SK-N-SH treated with all-trans-retinoic acid at 6 μM for 48 hours (cell line): ENCODE data around the gene SMNDC1.

ENCODE experiments used
- ATAC-seq: fragments of 200-7000 bp; cut with Tn5 transposase; 3 replicates; pipeline ENCODE4 v1.9.1; 2020; ENCODE audit warnings: mild to moderate bottlenecking, moderate library complexity
- ARNTL ChIP-seq: fragments of 450-650 bp; formaldehyde crosslinking; IDR thresholded peaks from 2 replicates; pipeline ENCODE4 v1.5.0; 2020; ENCODE audit warnings: low read depth, mild to moderate bottlenecking, moderate library complexity, borderline replicate concordance
- BACH2 ChIP-seq: fragments of 250-450 bp; sonication (Bioruptor Pico); IDR thresholded peaks from 2 replicates; pipeline ENCODE4 v1.9.0; 2021; ENCODE audit warnings: mild to moderate bottlenecking, borderline replicate concordance
- CSDC2 ChIP-seq: fragments of 250-450 bp; sonication (Bioruptor Pico); IDR thresholded peaks from 2 replicates; pipeline ENCODE4 v1.5.0; 2020; ENCODE audit warnings: mild to moderate bottlenecking, moderate library complexity
- ESRRG ChIP-seq: fragments of 250-450 bp; sonication (Bioruptor Pico); IDR thresholded peaks from 2 replicates; pipeline ENCODE4 v1.6.1; 2021; ENCODE audit warnings: mild to moderate bottlenecking
- GLIS3 ChIP-seq: fragments of 250-450 bp; sonication (Bioruptor Pico); IDR thresholded peaks from 2 replicates; pipeline ENCODE4 v1.5.0; 2020; ENCODE audit warnings: mild to moderate bottlenecking, moderate library complexity
- ISL1 ChIP-seq: fragments of 250-450 bp; sonication (Bioruptor Pico); IDR thresholded peaks from 2 replicates; pipeline ENCODE4 v2.1.2; 2022; ENCODE audit warnings: mild to moderate bottlenecking, moderate library complexity
- OSR1 ChIP-seq: fragments of 250-450 bp; sonication (Bioruptor Pico); IDR thresholded peaks from 2 replicates; pipeline ENCODE4 v1.8.0; 2022; ENCODE audit warnings: moderate library complexity, mild to moderate bottlenecking, inconsistent platforms
- PPARA ChIP-seq: fragments of 250-450 bp; sonication (Bioruptor Pico); IDR thresholded peaks from 2 replicates; pipeline ENCODE4 v1.5.0; 2020; ENCODE audit warnings: mild to moderate bottlenecking, borderline replicate concordance
- RARB ChIP-seq: fragments of 250-450 bp; sonication (Bioruptor Pico); IDR thresholded peaks from 2 replicates; pipeline ENCODE4 v1.8.0; 2021; ENCODE audit warnings: mild to moderate bottlenecking, moderate library complexity
- SNAI2 ChIP-seq: fragments of 250-450 bp; sonication (Bioruptor Pico); IDR thresholded peaks from 2 replicates; pipeline ENCODE4 v1.5.0; 2020; ENCODE audit warnings: mild to moderate bottlenecking, moderate library complexity
- TCF4 ChIP-seq: fragments of 250-450 bp; sonication (Bioruptor Pico); IDR thresholded peaks from 2 replicates; pipeline ENCODE4 v1.8.0; 2021; ENCODE audit warnings: mild to moderate bottlenecking, moderate library complexity, borderline replicate concordance
- ZC3H10 ChIP-seq: fragments of 250-450 bp; sonication (Bioruptor Pico); IDR thresholded peaks from 2 replicates; pipeline ENCODE4 v1.5.1; 2021; ENCODE audit warnings: mild to moderate bottlenecking, moderate library complexity
- ZFP3 ChIP-seq: fragments of 250-450 bp; sonication (Bioruptor Pico); IDR thresholded peaks from 2 replicates; pipeline ENCODE4 v1.5.0; 2020; ENCODE audit warnings: mild to moderate bottlenecking, moderate library complexity
- ZFP30 ChIP-seq: fragments of 450-650 bp; formaldehyde crosslinking; IDR thresholded peaks from 2 replicates; pipeline ENCODE4 v1.5.0; 2022; ENCODE audit warnings: mild to moderate bottlenecking, moderate library complexity
- ZNF565 ChIP-seq: fragments of 450-650 bp; formaldehyde crosslinking; conservative IDR thresholded peaks from 2 replicates; pipeline ENCODE4 v1.5.0; 2020; ENCODE audit warnings: low read depth, mild to moderate bottlenecking, moderate library complexity
- ZNF70 ChIP-seq: fragments of 450-650 bp; formaldehyde crosslinking; IDR thresholded peaks from 2 replicates; pipeline ENCODE4 v1.5.0; 2020; ENCODE audit warnings: mild to moderate bottlenecking, moderate library complexity
- ZNF8 ChIP-seq: fragments of 450-650 bp; formaldehyde crosslinking; IDR thresholded peaks from 2 replicates; pipeline ENCODE4 v1.5.0; 2020; ENCODE audit warnings: mild to moderate bottlenecking, moderate library complexity
- TF ChIP-seq, protein P1 (sequence below): fragments of 250-450 bp; sonication (Bioruptor Pico); IDR thresholded peaks from 2 replicates; pipeline ENCODE4 v1.5.1; 2021; ENCODE audit warnings: mild to moderate bottlenecking, moderate library complexity
- TF ChIP-seq, protein P2 (sequence below): fragments of 250-450 bp; sonication (Bioruptor Pico); IDR thresholded peaks from 2 replicates; pipeline ENCODE4 v1.8.0; 2020; ENCODE audit warnings: mild to moderate bottlenecking, moderate library complexity, borderline replicate concordance
- TF ChIP-seq, protein P3 (sequence below): fragments of 250-450 bp; sonication (Bioruptor Pico); IDR thresholded peaks from 2 replicates; pipeline ENCODE4 v1.8.0; 2021; ENCODE audit warnings: low read depth, mild to moderate bottlenecking, moderate library complexity, borderline replicate concordance
- TF ChIP-seq, protein P4 (sequence below): fragments of 250-450 bp; sonication (Bioruptor Pico); IDR thresholded peaks from 2 replicates; pipeline ENCODE4 v1.5.1; 2020; ENCODE audit warnings: low read depth, mild to moderate bottlenecking, moderate library complexity
- TF ChIP-seq, protein P5 (sequence below): fragments of 250-450 bp; sonication (Bioruptor Pico); IDR thresholded peaks from 2 replicates; pipeline ENCODE4 v1.5.0; 2020; ENCODE audit warnings: mild to moderate bottlenecking, moderate library complexity

SMNDC1 gene

DNA sequence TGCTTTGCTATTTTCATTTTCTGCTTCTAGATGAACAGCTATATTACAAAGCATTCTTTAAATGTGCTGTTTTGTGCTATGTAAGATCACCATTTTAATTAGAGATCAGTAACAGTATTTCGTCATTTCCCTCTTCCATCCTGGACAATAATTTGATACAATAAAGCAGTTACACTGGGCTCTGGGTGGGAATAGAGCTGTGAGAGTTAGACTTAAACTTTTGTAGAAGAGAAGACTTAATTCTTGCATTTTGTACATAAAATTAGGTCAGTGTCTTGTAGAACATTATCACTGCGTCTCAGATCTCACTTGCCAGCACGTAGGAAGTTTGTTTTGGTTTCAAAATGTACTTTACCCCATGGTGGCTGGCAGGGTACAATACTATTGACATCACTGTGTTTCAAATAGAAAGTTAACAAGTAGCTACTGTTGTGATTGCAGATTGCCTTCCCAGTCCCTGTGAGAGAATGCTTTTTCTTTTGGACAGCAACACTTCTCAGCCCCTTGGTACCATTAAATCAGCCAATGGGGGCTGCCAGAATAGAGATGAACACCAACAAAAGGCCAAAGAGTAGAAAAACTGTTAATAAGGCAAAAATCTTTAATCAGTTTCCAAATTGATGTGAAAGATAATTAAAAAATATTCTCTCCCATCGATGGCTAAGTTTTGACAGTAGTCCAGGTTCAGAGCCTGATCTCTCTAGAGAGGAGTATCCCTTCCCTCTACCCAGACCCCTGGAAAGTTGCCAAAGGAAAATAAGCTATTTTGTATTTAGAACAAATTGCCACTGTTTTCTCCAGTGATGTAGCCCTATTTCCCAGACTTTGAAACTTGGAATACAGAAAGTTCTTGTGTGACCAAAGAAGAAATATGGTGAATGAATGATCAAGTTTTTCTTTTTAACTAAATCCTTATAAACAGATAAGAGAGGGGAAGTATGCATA, 35.1 kb downstream of the SMNDC1 start (continued):
- TF ChIP-seq RARB (CRISPR knock-in tag) (no peak), ZFP3 (CRISPR knock-in tag) (no peak), ZNF565 (CRISPR knock-in tag) (no peak), GLIS3 (CRISPR knock-in tag) (no peak), ZNF70 (no peak), ISL1 (CRISPR knock-in tag) (no peak), PPARA (CRISPR knock-in tag) (no peak), BACH2 (CRISPR knock-in tag) (no peak), ESRRG (CRISPR knock-in tag) (no peak)

DNA sequence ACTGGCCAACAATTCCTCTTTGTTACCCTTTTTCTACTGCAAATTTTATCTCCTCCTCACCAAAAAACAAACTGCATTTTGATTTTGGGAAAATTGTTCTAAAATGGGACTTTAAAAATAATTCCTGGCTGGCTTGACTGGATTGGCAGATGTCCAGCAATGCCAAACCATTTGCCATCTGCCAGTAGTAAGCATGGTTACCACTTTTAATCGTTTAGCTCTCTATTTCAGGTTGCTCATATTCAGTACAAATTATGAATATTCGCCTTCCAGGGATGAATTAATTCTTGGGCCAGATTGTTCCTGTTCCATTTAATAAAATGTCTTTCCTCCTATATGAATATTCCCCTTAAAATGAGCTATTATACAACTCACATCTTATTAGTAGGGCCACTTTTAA, 35.7 kb downstream of the SMNDC1 start:
- no peak for ATAC-seq
- no peak for TF ChIP-seq ZFP3 (CRISPR knock-in tag)
- no peak for TF ChIP-seq SNAI2 (CRISPR knock-in tag)
- TF ChIP-seq ESRRG (CRISPR knock-in tag), result no peak
- TF ChIP-seq GLIS3 (CRISPR knock-in tag), result no peak
- no peak for TF ChIP-seq OSR1
- no peak for TF ChIP-seq CSDC2 (CRISPR knock-in tag)
- no peak for TF ChIP-seq ZNF70
- TF ChIP-seq ISL1 (CRISPR knock-in tag), result no peak
- no peak for TF ChIP-seq PPARA (CRISPR knock-in tag)
- no peak for TF ChIP-seq RARB (CRISPR knock-in tag)
- TF ChIP-seq ARNTL (CRISPR knock-in tag), result no peak
- TF ChIP-seq ZNF8 (CRISPR knock-in tag), result no peak
- no peak for TF ChIP-seq ZFP30 (CRISPR knock-in tag)
- TF ChIP-seq, protein P1, sequence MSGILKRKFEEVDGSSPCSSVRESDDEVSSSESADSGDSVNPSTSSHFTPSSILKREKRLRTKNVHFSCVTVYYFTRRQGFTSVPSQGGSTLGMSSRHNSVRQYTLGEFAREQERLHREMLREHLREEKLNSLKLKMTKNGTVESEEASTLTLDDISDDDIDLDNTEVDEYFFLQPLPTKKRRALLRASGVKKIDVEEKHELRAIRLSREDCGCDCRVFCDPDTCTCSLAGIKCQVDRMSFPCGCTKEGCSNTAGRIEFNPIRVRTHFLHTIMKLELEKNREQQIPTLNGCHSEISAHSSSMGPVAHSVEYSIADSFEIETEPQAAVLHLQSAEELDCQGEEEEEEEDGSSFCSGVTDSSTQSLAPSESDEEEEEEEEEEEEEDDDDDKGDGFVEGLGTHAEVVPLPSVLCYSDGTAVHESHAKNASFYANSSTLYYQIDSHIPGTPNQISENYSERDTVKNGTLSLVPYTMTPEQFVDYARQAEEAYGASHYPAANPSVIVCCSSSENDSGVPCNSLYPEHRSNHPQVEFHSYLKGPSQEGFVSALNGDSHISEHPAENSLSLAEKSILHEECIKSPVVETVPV, result no peak
- TF ChIP-seq, protein P2, sequence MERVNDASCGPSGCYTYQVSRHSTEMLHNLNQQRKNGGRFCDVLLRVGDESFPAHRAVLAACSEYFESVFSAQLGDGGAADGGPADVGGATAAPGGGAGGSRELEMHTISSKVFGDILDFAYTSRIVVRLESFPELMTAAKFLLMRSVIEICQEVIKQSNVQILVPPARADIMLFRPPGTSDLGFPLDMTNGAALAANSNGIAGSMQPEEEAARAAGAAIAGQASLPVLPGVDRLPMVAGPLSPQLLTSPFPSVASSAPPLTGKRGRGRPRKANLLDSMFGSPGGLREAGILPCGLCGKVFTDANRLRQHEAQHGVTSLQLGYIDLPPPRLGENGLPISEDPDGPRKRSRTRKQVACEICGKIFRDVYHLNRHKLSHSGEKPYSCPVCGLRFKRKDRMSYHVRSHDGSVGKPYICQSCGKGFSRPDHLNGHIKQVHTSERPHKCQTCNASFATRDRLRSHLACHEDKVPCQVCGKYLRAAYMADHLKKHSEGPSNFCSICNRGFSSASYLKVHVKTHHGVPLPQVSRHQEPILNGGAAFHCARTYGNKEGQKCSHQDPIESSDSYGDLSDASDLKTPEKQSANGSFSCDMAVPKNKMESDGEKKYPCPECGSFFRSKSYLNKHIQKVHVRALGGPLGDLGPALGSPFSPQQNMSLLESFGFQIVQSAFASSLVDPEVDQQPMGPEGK (CRISPR knock-in tag), result no peak
- no peak for TF ChIP-seq ZNF565 (CRISPR knock-in tag)
- TF ChIP-seq, protein P3, sequence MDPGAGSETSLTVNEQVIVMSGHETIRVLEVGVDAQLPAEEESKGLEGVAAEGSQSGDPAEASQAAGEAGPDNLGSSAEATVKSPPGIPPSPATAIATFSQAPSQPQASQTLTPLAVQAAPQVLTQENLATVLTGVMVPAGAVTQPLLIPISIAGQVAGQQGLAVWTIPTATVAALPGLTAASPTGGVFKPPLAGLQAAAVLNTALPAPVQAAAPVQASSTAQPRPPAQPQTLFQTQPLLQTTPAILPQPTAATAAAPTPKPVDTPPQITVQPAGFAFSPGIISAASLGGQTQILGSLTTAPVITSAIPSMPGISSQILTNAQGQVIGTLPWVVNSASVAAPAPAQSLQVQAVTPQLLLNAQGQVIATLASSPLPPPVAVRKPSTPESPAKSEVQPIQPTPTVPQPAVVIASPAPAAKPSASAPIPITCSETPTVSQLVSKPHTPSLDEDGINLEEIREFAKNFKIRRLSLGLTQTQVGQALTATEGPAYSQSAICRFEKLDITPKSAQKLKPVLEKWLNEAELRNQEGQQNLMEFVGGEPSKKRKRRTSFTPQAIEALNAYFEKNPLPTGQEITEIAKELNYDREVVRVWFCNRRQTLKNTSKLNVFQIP (CRISPR knock-in tag), result no peak
- no peak for TF ChIP-seq TCF4 (CRISPR knock-in tag)
- no peak for TF ChIP-seq ZC3H10
- TF ChIP-seq, all 23 proteins: peak for 0

DNA sequence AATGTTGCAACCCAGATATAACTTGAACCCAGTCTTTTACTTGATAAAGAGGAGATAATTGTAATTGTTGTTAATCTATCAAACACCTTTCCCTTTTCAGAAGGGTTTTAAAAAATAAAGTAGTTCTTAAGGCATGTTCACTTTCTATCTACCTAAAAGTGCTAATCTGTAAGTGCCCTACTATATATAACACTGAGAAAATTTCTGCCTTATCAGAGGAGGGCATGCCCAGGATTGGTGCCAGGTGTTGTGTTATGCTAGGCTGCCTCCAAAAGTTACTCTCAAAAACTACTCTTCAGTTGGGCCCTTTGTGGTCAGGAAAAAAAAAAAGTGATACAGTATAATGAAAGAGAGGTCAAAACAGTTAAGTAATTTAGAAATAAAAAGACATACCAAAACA, 36.3 kb downstream of the SMNDC1 start:
- no peak for ATAC-seq
- TF ChIP-seq TCF4 (CRISPR knock-in tag) (no peak), ZNF70 (no peak), CSDC2 (CRISPR knock-in tag) (no peak), BACH2 (CRISPR knock-in tag) (no peak), ISL1 (CRISPR knock-in tag) (no peak), GLIS3 (CRISPR knock-in tag) (no peak), ZFP3 (CRISPR knock-in tag) (no peak), SNAI2 (CRISPR knock-in tag) (no peak), ZNF565 (CRISPR knock-in tag) (no peak), ZFP30 (CRISPR knock-in tag) (no peak), ZNF8 (CRISPR knock-in tag) (no peak), OSR1 (no peak), ARNTL (CRISPR knock-in tag) (no peak), PPARA (CRISPR knock-in tag) (no peak)
- TF ChIP-seq, protein P1, result no peak
- TF ChIP-seq, protein P2 (CRISPR knock-in tag), result no peak
- TF ChIP-seq, protein P4, sequence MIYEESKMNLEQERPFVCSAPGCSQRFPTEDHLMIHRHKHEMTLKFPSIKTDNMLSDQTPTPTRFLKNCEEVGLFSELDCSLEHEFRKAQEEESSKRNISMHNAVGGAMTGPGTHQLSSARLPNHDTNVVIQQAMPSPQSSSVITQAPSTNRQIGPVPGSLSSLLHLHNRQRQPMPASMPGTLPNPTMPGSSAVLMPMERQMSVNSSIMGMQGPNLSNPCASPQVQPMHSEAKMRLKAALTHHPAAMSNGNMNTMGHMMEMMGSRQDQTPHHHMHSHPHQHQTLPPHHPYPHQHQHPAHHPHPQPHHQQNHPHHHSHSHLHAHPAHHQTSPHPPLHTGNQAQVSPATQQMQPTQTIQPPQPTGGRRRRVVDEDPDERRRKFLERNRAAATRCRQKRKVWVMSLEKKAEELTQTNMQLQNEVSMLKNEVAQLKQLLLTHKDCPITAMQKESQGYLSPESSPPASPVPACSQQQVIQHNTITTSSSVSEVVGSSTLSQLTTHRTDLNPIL, result no peak
- TF ChIP-seq, protein P5, sequence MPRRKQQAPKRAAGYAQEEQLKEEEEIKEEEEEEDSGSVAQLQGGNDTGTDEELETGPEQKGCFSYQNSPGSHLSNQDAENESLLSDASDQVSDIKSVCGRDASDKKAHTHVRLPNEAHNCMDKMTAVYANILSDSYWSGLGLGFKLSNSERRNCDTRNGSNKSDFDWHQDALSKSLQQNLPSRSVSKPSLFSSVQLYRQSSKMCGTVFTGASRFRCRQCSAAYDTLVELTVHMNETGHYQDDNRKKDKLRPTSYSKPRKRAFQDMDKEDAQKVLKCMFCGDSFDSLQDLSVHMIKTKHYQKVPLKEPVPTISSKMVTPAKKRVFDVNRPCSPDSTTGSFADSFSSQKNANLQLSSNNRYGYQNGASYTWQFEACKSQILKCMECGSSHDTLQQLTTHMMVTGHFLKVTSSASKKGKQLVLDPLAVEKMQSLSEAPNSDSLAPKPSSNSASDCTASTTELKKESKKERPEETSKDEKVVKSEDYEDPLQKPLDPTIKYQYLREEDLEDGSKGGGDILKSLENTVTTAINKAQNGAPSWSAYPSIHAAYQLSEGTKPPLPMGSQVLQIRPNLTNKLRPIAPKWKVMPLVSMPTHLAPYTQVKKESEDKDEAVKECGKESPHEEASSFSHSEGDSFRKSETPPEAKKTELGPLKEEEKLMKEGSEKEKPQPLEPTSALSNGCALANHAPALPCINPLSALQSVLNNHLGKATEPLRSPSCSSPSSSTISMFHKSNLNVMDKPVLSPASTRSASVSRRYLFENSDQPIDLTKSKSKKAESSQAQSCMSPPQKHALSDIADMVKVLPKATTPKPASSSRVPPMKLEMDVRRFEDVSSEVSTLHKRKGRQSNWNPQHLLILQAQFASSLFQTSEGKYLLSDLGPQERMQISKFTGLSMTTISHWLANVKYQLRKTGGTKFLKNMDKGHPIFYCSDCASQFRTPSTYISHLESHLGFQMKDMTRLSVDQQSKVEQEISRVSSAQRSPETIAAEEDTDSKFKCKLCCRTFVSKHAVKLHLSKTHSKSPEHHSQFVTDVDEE, result no peak
